ENCODE data around the gene SLC1A7.

Gene SLC1A7

GRCh38 chr1:53061123-53061858 lies 81.1 kb downstream of the SLC1A7 start:
- DNase-seq (ENCODE audit: low spot score), result no peak

GRCh38 chr1:53060579-53060978 lies 81.9 kb downstream of the SLC1A7 start:
- no peak for DNase-seq (ENCODE audit: low spot score)

DNA sequence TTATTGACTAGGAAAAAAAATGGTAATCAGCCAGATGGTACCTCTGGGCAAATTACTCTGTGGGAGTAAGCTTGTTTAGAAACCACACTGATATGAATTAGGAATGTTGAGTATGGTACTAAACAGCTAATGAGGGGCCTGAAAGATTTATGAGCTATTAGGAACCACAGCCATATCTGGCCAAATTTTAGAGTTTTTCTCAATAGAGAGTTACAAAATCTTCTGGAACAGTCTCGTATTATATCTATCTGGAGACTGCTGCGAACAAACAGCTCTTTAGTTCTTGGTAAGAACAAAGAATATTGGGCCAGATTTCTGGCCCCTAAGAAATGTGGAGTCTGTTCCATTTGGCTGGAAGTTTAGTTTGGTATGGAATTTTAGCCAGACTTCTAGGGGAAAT lies 85.3 kb downstream of the SLC1A7 start:
- DNase-seq (ENCODE audit: low spot score), result no peak

- DNase-seq (ENCODE audit: low spot score), result no peak
These were observed 90.8 kb downstream of the SLC1A7 start for GRCh38 chr1:53051676-53052075.

DNA sequence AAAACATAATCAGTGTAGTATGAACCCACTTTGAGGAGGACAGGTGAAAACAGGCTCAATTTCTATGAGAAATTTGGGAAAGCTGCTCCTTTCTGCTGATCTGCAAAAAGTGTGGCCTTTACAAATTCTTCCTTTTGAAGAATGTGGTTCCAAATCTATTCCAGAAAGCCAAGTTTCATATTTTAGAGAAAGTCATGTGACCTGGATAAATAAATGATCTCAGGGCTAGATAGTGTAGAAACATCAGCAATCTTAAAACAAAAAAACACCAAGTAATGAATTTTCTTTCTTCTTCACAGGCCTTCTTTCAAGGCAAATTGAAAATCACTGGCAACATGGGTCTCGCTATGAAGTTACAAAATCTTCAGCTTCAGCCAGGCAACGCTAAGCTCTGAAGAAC lies 92.1 kb downstream of the SLC1A7 start:
- DNase-seq (ENCODE audit: low spot score), result no peak

GRCh38 chr1:53049574-53049967 lies 92.9 kb downstream of the SLC1A7 start:
- DNase-seq (ENCODE audit: low spot score), result no peak

DNA sequence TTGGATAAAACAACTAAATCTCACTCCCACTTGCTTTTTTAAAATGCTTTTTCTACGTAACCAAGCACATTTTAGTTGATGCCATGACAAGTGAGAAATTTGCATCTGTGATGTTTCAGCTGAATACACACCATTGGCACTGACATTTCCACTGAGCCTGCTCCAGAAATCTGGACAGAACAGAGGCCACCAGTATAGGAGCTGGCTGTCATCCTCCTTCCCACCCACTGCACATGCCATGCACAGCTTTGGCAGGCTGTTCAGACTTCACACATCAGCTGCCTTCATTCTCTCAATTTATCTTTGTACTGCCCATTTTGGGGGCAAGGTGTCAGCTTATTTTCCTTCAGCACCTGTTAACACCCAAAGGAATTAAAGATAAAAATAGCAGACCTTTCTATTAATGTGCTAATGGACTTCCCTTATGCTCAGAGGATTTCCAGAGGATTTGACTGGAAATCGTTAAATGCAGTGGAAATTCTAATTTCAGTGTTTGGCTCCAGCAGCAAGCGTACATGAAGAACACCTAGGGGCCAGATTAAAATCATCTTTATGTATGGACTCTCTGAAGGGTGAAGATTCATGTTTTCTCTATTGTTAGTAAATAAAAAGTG lies 93.4 kb downstream of the SLC1A7 start:
- DNase-seq (ENCODE audit: low spot score), result no peak

- no peak for DNase-seq (ENCODE audit: low spot score)
These were observed 94.4 kb downstream of the SLC1A7 start for GRCh38 chr1:53047737-53048736.

GRCh38 chr1:53046930-53047329 lies 95.5 kb downstream of the SLC1A7 start:
- DNase-seq (ENCODE audit: low spot score), result no peak

DNA sequence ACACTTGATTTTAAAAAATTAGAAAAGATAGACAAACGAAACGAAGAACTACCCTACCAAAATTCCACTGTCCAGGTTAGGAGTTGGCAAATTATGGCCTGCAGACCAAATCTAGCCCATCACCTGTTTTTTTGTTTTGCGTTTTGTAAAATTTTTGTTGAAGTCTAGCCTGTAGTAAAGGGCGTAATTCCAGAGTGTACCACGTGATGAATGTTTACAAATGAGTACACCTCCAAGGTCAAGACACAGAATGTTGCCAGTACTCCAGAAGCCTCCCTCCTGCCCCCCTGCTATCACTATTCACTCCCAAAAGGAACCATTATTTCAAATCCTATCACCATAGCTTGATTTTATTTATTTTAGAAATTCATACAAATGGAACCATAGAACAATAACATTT lies 97.5 kb downstream of the SLC1A7 start:
- DNase-seq (ENCODE audit: low spot score), result no peak

GRCh38 chr1:53043271-53043670 lies 99.2 kb downstream of the SLC1A7 start:
- DNase-seq (ENCODE audit: low spot score), result no peak

GRCh38 chr1:53038566-53038965 lies 103.9 kb downstream of the SLC1A7 start:
- no peak for DNase-seq (ENCODE audit: low spot score)
